ENCODE results near the gene ALDH5A1.
A peak's percentile ranks its signal among the peaks of the same experiment; 100 is the strongest.

The ALDH5A1 gene

DNA sequence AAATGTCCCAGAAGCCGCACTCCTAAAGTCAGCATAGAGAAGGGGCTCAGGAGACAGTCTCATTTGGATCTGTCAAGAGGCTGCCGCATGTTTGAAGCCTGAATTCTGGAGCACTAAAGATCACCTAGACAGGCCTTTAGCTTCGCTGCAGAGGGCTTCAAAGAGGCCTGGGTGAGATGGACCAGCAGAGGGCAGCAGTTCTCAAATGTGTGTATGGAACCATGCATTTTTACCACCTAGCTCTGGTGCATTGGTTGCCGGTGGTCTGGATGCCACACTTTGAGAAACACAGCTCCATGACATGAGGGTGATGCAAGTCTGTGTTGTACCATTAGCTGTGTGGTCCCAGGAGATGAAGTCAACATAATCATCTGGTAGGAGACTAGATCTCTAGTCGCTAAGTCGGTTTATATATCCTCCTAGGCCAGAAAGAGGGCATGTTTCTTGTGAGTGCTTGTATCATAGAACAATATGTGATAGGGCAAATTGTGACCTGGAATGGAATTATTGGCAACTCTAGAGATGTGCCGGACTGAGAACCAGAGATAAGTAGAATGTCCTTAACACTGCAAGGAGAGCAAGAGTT, 86.4 kb downstream of the ALDH5A1 start:
- Histone ChIP-seq H3K9me2 (replicated peaks; ENCODE audit: low read depth, low read length) (no peaks in the 10 kb centered on the region), H4K20me1 (ENCODE audit: insufficient read depth, low read length, poor library complexity, severe bottlenecking) (no peaks in the 10 kb centered on the region), H3K4me2 (ENCODE audit: low read depth, low read length, poor library complexity, severe bottlenecking) (no peak overlapping the region), H3K27me3 (ENCODE audit: insufficient read depth, low read length, poor library complexity, severe bottlenecking) (no peaks in the 10 kb centered on the region), H3K4me1 (ENCODE audit: insufficient read depth, low read length, poor library complexity, severe bottlenecking) (no peaks in the 10 kb centered on the region), H3K79me2 (ENCODE audit: insufficient read depth, low read length) (no peaks in the 10 kb centered on the region), H3K9ac (ENCODE audit: low read depth, low read length, poor library complexity, severe bottlenecking) (no peak overlapping the region), H3F3A (ENCODE audit: low read depth) (no peaks in the 10 kb centered on the region), H2AFZ (ENCODE audit: low read length) (peak overlapping the region; percentile 48; the same call in 1 of the 2 replicates), H3K36me3 (ENCODE audit: insufficient read depth, low read length) (no peaks in the 10 kb centered on the region), H3K4me3 (ENCODE audit: low read length, poor library complexity, severe bottlenecking) (no peak overlapping the region), H3K9me3 (ENCODE audit: insufficient read depth, low read depth, low read length) (no peaks in the 10 kb centered on the region)
- no peak for TF ChIP-seq EZH2phosphoT487 (IDR thresholded peaks at IDR 0.05; ENCODE audit: borderline replicate concordance)
- TF ChIP-seq, protein P1, sequence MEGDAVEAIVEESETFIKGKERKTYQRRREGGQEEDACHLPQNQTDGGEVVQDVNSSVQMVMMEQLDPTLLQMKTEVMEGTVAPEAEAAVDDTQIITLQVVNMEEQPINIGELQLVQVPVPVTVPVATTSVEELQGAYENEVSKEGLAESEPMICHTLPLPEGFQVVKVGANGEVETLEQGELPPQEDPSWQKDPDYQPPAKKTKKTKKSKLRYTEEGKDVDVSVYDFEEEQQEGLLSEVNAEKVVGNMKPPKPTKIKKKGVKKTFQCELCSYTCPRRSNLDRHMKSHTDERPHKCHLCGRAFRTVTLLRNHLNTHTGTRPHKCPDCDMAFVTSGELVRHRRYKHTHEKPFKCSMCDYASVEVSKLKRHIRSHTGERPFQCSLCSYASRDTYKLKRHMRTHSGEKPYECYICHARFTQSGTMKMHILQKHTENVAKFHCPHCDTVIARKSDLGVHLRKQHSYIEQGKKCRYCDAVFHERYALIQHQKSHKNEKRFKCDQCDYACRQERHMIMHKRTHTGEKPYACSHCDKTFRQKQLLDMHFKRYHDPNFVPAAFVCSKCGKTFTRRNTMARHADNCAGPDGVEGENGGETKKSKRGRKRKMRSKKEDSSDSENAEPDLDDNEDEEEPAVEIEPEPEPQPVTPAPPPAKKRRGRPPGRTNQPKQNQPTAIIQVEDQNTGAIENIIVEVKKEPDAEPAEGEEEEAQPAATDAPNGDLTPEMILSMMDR (conservative IDR thresholded peaks at IDR 0.05; ENCODE audit: low read length), result peak; percentile 86

DNA sequence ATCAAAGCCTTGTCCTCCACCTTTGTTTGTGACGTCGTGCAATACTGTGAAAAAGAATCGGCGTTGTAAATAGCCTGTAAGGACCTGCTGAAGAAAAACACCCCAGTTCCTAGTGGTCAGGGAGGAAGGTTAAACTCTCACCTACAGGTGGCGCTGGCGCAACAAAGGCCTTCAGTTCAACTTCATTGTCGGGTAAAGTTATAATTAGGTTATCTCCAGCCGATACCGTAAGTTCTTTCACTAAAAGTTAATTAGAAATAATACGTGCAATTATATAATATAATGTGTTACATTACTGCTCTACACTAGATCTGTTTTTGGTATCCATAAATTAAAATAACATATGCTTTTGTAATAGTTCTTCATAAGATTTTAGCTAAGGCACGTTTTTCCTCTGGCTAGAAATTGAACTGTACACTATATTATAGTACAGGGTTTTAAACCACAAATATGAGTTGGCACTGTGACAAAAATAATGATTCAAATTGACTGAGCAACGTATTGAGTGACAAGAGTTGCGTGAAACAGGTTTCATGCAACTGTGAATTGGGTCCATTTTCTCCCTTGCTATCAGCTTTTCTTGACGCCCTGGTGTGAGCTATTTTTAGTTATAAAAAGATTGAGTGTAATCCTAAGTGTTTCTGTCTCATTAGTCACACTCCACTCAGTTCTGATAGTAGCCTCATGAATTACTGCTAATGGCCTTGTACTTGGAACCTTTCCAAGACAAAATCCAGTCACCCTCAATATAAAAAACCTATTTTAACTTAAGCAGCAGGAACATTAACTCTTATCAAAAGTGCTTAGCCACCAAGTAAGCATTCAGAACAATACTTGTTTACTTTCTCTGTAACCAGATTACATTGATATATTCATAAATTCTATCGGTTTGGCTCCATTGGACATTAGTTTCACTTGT, 89.0 kb downstream of the ALDH5A1 start:
- H3K4me3 ChIP-seq (ENCODE audit: low read length, poor library complexity, severe bottlenecking), result peak overlapping the region; percentile 36
- H3K36me3 ChIP-seq (ENCODE audit: insufficient read depth, low read length), result no peaks in the 10 kb centered on the region
- no peaks in the 10 kb centered on the region for H3F3A ChIP-seq (ENCODE audit: low read depth)
- no peaks in the 10 kb centered on the region for H3K9me2 ChIP-seq (replicated peaks; ENCODE audit: low read depth, low read length)
- H2AFZ ChIP-seq (ENCODE audit: low read length), result peak overlapping the region; percentile 85
- TF ChIP-seq EZH2phosphoT487 (IDR thresholded peaks at IDR 0.05; ENCODE audit: borderline replicate concordance), result no peak
- TF ChIP-seq, protein P1 (conservative IDR thresholded peaks at IDR 0.05; ENCODE audit: low read length), result peak; percentile 88
- peak overlapping the region; percentile 1 for H3K9ac ChIP-seq (ENCODE audit: low read depth, low read length, poor library complexity, severe bottlenecking)
- H4K20me1 ChIP-seq (ENCODE audit: insufficient read depth, low read length, poor library complexity, severe bottlenecking), result no peaks in the 10 kb centered on the region
- H3K9me3 ChIP-seq (ENCODE audit: insufficient read depth, low read depth, low read length), result no peaks in the 10 kb centered on the region
- no peaks in the 10 kb centered on the region for H3K4me1 ChIP-seq (ENCODE audit: insufficient read depth, low read length, poor library complexity, severe bottlenecking)
- H3K79me2 ChIP-seq (ENCODE audit: insufficient read depth, low read length), result no peaks in the 10 kb centered on the region
- H3K4me2 ChIP-seq (ENCODE audit: low read depth, low read length, poor library complexity, severe bottlenecking), result peak overlapping the region; percentile 51
- H3K27me3 ChIP-seq (ENCODE audit: insufficient read depth, low read length, poor library complexity, severe bottlenecking), result no peaks in the 10 kb centered on the region

DNA sequence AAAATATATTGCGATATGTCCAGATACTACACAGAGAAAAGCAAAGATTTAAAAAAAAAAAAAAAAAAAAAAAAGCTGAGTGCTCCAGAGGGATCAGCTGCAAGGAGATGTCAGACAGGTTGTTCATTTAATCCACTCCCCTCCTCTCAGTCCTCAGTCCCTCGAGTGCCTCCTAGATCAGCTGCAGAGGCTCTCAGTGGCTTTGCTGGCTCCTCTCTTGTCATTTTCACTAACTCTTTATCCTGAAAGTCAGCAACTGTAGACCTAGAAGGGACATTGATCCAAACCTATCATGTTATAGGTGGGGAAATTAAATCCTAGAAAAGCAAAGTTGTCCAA, 89.6 kb downstream of the ALDH5A1 start:
- Histone ChIP-seq H3K27me3 (ENCODE audit: insufficient read depth, low read length, poor library complexity, severe bottlenecking) (no peaks in the 10 kb centered on the region), H3F3A (ENCODE audit: low read depth) (no peaks in the 10 kb centered on the region), H3K4me2 (ENCODE audit: low read depth, low read length, poor library complexity, severe bottlenecking) (no peak overlapping the region), H3K9ac (ENCODE audit: low read depth, low read length, poor library complexity, severe bottlenecking) (no peak overlapping the region), H3K9me2 (replicated peaks; ENCODE audit: low read depth, low read length) (no peaks in the 10 kb centered on the region), H4K20me1 (ENCODE audit: insufficient read depth, low read length, poor library complexity, severe bottlenecking) (no peaks in the 10 kb centered on the region), H3K36me3 (ENCODE audit: insufficient read depth, low read length) (no peaks in the 10 kb centered on the region), H3K4me3 (ENCODE audit: low read length, poor library complexity, severe bottlenecking) (no peak overlapping the region), H3K9me3 (ENCODE audit: insufficient read depth, low read depth, low read length) (no peaks in the 10 kb centered on the region), H2AFZ (ENCODE audit: low read length) (no peak overlapping the region), H3K79me2 (ENCODE audit: insufficient read depth, low read length) (no peaks in the 10 kb centered on the region), H3K4me1 (ENCODE audit: insufficient read depth, low read length, poor library complexity, severe bottlenecking) (no peaks in the 10 kb centered on the region)
- TF ChIP-seq EZH2phosphoT487 (IDR thresholded peaks at IDR 0.05; ENCODE audit: borderline replicate concordance), result no peak
- TF ChIP-seq, protein P1 (conservative IDR thresholded peaks at IDR 0.05; ENCODE audit: low read length), result no peak
